NCI-H2196 (cell line): Measurements from ENCODE around the gene KCND2.
"Not testable (repeated sequence)": the region's sequence is repeated elsewhere in the genome, so short reads cannot be mapped to it uniquely, and the experiment has no call there.

Experiments
- DNase-seq: peaks from one replicate; lab custom pipeline; 2025; ENCODE audit not compliant: unreplicated experiment; lab: John Stamatoyannopoulos, UW

KCND2 gene

GRCh38 chr7:120272701-120273475, at the start of gene KCND2:
TSS of gene KCND2 (plus strand) at chr7:120273175.
- DNase-seq: no peak

GRCh38 chr7:120226188-120226587, 46.8 kb upstream of the KCND2 start:
- no peak for DNase-seq

- DNase-seq: no peak
Measured at GRCh38 chr7:120227255-120227654, 45.7 kb upstream of the KCND2 start.

GRCh38 chr7:120229084-120229483, 43.9 kb upstream of the KCND2 start:
- no peak for DNase-seq

- no peak for DNase-seq
Measured at GRCh38 chr7:120233338-120233737, 39.6 kb upstream of the KCND2 start.

GRCh38 chr7:120240350-120240749, 32.6 kb upstream of the KCND2 start:
- not testable (repeated sequence) for DNase-seq

GRCh38 chr7:120241973-120242372, 31.0 kb upstream of the KCND2 start:
- no peak for DNase-seq

- no peak for DNase-seq
Measured at GRCh38 chr7:120254845-120255244, 18.1 kb upstream of the KCND2 start.

GRCh38 chr7:120256344-120257070, 16.5 kb upstream of the KCND2 start:
- DNase-seq: no peak

GRCh38 chr7:120259386-120259785, 13.6 kb upstream of the KCND2 start:
- no peak for DNase-seq

- DNase-seq: no peak
Measured at GRCh38 chr7:120260111-120260510, 12.9 kb upstream of the KCND2 start.

- peak; percentile 54 for DNase-seq
Measured at GRCh38 chr7:120272261-120272660, 714 bp upstream of the KCND2 start.

GRCh38 chr7:120273476-120273975, 551 bp downstream of the KCND2 start:
- DNase-seq: peak; percentile 43

GRCh38 chr7:120274482-120274881, 1.5 kb downstream of the KCND2 start:
- DNase-seq: no peak

GRCh38 chr7:120274899-120275298, 1.9 kb downstream of the KCND2 start:
- DNase-seq: no peak

GRCh38 chr7:120276720-120277119, 3.7 kb downstream of the KCND2 start:
- DNase-seq: no peak

GRCh38 chr7:120278773-120279172, 5.8 kb downstream of the KCND2 start:
- no peak for DNase-seq

GRCh38 chr7:120280743-120281142, 7.8 kb downstream of the KCND2 start:
- no peak for DNase-seq

- DNase-seq: no peak
Measured at GRCh38 chr7:120293027-120293426, 20.1 kb downstream of the KCND2 start.

GRCh38 chr7:120302190-120302589, 29.2 kb downstream of the KCND2 start:
- DNase-seq: no peak

GRCh38 chr7:120303105-120303504, 30.1 kb downstream of the KCND2 start:
- DNase-seq: no peak

GRCh38 chr7:120304674-120305073, 31.7 kb downstream of the KCND2 start:
- DNase-seq: no peak
